GM19351 (cell line): Measurements from ENCODE around the gene PRR23C.
"Not testable (repeated sequence)": the region's sequence is repeated elsewhere in the genome, so short reads cannot be mapped to it uniquely, and the experiment has no call there.

ENCODE experiments used
- ATAC-seq: cut with Tn5 transposase; IDR thresholded peaks from one replicate; pipeline ENCODE4 v1.9.1; 2021; ENCODE audit warnings: mild to moderate bottlenecking, moderate library complexity; ENCODE audit not compliant: unreplicated experiment

The PRR23C gene

DNA sequence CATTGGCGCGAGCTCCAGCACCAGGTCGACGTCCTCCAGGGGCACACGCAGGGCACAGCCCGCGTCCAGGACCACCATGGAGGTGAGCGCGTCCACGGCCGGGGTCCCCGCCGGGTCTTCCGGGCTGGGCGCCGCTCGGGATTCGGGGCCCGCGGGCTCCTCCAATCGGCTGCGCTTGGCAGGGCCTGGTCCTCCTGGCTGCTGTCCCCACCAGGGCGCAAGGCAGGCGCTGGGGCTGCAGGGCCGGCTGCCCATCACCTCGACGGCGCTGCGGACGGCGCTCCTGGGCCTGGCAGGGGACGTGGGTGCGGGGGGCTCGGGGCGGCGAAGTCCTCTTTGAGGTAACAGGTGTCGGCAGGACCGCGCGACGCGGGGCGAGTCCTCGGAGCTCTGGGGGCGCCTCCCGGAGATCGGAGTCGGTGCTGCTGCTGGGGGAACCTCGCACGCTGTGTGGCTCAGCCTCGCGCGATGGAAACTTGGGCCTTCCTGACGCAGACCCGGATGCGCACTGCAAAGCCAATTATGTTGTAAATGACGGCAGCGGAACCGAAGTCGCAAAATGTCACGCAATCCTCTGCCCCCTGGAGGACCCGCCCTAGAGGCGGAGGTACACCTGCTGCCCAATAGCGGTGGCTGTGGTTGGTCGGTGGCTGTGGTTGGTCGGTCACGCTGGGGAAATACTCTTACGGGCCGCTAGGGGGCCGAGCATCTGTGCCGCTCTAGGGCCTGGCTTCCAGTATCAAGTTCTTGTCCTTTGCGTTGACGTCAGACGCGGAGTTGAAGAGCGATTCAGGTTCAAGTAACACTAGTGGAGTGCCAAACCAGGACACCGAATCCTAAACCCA is at the start of gene PRR23C:
PRR23C (minus strand) TSS at position 527 of the 845 bp plus-strand sequence; CDS start at position 255, 272 bp downstream.
- no peak for ATAC-seq

DNA sequence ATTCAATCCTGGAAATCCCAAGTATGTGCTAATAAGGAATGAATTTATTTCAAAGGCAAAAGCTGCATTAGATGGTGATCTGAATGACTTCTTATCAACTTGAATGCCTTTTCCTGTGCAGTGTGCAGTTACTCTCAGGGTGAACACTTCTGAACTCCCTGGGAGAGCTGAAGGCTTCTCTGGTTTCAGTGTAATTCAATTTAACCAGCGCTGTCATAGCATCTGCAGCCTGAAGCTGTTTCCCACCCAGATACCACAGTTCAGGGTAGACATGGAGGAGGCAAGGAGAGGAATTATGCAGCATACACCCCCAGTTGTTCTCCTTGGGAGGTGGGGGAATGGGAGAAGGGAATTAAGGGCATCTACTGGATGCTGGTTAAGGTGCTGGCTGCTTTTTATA is 49.1 kb upstream of the PRR23C start:
- ATAC-seq, result no peak

DNA sequence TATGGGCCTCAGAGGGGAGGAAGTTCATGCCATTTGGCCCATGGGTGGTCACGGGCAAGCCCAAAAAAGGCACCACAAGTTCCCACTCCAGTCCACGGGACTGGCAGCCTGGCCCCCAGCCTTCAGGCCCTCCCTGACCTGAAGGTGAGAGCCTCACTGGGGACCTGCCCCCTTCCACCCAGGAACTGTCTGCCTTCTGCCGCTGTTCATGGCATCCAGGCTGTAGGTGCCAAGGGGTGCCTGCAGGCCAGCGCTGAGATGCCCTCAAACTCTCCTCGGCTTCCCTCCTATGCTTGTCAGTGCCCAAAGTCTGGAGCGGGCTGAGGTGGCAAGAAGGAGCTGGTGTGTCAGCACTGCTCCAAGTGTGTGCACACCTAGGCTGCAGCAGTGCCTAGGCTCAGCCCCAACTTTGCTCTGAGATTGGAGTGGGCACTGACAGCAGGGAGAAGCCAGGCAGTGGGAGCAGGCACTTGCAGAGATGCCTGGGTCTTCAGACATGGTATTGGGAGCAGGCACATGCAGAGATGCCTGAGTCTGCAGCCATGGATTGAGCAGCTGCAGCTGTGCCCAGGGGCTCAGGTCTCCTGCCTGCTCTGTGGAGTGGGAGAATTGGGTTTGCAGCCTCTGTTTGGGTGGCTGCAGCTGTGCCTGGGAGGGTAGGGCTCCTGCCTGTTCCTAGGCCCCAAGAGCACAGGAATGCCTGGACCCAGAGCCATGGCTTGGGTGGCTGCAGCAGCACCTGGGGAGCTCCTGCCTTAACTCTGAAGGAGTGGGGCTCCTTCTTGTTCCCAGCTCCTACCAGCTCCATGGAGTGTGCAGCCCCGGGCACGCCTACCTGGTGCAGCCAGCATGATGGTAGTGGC is 44.0 kb upstream of the PRR23C start:
- ATAC-seq, result no peak

DNA sequence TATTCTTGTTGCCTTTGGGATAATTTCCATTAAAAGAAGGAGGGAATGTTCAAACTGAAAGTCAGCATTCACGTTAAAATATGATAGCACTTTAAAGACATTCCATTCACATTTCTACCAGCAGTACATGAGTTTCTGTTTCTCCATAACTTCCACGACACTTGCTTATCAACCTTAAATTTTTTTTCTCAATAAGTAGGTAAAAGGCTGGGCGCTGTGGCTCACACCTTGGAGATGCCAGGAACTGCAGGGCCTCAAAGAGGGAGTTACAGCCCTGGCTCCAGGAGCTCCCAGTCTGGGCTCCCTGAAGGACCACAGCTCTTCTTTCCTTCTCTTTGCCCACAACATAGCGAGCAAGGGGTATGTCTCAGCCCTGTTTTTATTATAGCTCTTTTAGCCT is 42.9 kb upstream of the PRR23C start:
- ATAC-seq, result no peak

DNA sequence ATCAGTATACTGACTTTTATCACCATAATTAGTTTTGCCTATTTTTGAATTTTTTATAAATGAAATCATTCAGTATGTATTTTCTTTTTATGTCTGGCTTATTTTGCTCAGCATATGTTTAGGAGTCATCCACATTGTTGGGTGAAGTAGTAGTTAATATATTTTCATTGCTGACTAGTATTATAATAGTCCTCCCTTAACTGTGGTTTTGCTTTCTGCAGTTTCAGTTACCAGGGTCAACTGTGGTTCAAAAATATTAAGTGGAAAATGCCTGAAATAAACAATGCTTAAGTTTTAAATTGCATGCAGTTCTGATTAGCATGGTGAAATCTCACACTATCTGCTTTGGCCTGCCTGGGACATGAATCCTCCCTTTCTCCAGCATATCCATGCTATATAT is 39.5 kb upstream of the PRR23C start:
- no peak for ATAC-seq

DNA sequence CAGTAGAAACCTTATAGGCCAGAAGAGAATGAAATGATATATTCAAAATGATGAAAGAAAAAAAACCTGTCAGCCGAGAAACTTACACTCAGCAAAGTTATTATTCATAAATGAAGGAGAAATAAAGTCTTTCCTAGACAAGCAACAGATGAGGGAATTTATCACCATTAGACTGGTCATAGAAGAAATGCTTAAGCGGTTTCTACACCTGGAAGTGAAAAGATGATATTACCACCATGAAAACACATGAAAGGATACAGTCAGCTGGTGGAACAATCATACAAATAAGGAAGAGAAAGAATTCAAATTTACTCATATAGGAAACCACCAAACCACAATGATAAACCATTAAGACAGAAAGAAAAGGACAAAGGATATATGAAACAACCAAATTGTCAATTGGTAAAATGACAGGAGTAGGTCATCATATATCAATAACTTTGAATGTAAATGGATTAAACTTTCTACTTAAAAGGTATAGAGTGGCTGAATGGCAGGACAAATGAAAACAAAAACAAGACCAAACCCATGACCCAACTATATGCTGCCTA is 29.9 kb upstream of the PRR23C start:
- ATAC-seq, result no peak

DNA sequence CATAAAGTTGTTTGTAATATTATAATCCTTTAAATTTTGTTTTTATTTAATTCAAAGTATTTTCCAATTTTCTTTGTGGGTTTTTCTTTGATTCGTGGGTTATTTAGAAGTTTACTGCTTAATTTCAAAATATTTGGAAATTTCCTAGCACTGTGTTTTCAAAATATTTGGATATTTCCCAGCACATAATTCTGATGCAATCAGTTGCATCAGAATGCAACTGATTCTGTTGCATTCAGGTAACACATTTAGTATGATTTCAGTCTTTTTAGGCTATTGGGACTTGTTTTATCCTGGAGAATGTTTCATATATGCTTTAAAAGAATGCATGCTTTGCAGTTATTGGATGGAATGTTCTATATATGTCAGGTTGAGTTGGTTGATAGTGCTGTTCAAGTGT is 18.2 kb upstream of the PRR23C start:
- ATAC-seq, result no peak

DNA sequence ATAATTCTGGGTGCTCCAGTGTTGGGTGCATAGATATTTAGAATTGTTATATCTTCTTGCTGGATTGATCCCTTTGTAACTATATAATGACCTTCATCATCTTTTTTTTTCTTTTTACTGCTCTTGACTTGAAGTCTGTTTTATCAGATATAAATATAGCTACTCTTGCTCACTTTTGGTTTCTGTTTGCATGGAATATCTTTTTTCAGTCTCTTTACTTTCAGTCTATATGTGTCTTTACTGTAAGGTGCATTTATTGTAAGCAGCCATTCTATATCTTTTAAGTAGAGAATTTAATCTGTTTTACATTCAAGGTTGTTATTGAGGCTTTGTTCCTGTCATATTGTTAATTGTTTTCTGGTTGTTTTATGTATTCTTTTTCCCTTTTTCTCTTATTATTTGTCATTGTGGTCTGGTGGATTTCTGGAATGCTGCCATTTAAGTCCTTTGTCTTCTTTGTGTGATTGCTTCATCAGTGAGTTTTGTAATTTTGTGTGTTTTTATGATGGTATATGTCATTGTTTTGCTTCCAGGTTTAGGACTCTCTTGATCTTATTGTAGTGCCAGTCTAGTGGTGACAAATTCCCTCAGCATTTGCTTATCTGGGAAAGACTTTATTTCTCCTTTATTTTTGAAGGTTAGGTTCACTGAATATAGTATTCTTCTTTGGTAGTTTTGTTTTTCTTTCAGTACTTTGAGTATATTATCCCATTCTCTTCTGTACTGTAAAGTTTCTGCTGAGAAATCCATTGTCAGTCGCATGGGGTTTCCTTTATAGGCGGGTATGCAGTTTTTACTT is 8.3 kb upstream of the PRR23C start:
- ATAC-seq, result no peak

DNA sequence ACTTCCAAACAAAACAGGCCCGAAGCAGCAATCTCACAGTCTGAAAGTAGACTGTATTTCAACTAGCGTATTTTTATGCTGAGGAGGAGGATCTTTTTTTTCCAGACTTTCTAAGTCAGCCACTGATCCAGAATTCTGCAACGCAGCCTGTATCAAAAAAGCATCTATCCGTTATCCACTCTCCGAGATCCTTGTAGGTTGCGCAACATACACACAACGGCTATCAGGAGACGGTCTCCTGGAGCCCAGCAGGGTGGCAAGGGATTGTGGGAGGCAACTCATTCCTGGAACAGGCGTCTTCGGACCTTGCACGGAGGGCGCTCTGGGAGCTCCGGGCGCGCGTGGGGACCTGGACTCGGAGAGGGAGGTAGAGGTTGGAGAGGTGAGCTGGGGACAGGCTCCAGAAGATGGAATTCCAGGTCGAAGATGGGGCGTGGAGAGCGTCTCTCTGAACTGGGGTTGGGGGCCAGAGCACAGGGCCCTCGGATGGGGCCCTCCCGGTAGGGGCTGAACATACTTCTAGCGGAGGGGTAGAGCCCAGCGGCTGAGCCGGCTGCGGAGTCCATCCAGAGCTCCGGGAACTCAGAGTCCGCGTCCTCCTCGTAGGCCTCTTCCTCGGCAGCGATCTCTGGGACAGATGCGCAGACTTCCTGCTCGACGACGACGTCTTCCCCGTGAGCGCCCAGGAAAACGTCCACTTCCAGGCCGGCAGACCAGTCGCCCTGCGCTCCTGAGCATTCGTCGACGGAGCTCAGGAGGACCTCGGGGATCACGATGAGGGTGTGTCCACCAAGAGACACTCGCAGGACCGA is 932 bp downstream of the PRR23C start:
- ATAC-seq, result no peak

DNA sequence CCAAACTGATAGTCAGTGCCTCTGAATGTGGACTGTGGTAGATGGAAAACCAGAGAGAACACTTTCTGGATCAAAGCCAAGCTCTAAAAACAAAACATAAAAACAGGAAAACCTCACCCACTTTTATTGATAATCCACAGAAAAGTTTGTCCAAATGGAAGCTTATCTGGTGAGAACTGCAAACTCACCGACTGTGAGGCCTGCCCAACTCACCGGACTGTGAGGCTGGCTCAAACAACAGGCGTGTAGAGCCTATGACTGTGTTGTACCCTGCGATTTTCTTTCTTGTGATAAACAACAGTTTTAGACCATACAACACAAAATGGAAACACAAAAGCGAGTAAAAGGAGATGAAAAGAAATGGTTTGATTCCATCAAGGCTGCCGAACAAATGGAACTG is 7.2 kb downstream of the PRR23C start:
- no peak for ATAC-seq

DNA sequence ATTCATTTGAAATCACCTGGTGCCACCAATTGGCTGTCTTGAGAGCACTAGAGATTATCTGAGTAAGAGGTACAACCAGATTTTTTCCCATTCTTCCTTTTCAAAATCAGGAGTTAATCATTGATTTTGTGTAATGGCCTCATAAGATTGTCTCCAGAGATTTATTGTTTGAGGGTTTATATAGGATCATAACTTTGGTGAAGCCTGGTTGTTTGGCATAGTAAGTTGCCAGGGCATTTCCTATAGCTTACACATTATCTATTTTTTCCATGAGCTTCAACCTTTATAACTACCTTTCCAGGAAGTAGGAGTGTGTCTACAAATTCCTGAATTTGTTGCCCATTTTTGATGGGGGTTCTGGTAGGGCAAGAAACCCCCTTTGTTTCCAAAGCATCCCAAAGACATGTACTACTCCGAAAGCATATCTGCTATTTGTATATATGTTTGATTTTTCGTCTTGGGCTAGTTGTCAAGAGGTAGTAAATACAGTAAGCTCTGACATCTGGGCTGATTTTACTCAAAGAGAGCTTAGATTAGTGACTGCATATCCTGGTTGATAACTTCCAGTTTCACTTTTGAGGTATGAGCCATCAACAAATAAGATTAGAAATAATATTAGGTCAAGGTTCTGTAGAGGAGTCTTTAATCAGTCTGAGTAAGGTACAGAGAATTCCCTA is 12.2 kb downstream of the PRR23C start:
- ATAC-seq, result no peak

DNA sequence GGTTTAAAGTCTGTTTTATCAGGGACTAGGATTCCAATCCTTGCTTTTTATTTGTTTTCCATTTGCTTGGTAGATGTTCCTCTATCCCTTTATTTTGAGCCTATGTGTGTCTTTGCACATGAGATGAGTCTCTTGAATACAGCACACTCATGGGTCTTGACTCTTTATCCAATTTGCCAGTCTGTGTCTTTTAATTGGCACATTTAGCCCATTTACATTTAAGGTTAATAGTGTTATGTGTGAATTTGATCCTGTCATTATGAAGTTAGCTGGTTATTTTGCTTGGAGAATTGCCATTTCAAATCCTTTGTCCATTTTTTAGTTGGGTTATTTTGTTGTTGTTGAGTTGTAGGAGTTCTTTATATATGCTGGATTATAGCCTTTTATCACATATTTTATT is 14.1 kb downstream of the PRR23C start:
- ATAC-seq, result not testable (repeated sequence)

DNA sequence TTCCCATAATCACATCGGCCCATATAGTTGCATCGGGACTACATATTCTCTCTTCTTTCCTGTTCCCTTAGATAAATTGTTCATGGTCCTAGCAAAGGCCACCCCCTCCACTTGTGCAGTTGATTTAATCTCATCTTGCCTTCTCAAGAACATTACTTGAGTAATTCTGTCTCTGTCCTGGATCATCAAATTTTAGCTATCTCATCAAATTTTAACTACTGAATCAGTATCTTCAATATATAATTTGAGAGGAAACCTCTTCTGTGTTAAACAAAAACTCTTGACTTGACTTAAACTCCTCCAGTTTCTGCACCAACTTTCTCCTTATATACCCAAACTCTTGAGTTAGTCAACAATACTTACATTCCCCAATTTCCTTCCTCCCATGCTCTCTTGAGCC is 19.7 kb downstream of the PRR23C start:
- ATAC-seq, result no peak

DNA sequence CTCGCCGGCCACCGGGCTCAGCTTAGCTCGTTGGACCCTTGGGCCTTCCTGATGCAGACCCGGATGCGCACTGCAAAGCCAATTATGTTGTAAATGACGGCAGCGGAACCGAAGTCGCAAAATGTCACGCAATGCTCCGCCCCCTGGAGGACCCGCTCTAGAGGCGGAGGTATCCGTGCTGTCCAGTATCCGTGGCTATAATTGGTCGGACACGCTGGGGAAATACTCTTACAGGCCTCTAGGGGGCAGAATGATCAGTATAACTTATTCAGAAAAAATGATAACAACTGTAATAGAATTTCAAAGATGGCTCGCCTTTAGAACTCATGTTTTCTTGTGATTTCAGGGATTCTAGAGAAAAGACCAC is 23.8 kb downstream of the PRR23C start, which contains the start of gene PRR23B:
PRR23B (minus strand) TSS at position 59 of the 367 bp plus-strand sequence. CDS start 265 bp downstream, outside the sequence.
- no peak for ATAC-seq

DNA sequence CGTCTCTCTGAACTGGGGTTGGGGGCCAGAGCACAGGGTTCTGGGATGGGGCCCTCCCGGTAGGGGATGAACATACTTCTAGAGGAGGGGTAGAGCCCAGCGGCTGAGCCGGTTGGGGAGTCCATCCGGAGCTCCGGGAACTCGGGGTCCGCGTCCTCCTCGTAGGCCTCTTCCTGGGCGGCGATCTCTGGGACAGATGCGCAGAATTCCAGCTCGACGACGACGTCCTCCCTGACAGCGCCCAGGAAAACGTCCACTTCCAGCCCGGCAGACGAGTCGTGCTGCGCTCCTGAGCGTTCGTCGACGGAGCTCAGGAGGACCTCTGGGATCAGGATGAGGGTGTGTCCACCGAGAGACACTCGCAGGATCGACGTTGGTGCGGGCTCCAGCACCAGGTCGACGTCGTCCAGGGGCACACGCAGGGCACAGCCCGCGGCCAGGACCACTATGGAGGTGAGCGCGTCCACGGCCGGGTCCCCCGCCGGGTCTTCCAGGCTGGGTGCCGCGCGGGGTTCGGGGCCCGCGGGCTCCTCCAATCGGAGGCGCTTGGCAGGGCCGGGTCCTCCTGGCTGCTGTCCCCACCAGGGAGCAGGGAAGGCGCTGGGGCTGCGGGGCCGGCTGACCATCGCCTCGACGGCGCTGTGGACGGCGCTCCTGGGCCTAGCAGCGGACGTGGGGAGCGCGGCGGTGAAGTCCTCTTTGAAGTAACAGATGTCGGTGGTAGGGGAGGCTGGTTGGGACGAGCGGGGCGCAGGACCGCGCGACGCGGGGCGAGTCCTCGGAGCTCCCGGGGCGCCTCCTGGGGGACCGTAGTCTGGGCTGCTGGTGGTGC is 24.4 kb downstream of the PRR23C start:
- no peak for ATAC-seq

DNA sequence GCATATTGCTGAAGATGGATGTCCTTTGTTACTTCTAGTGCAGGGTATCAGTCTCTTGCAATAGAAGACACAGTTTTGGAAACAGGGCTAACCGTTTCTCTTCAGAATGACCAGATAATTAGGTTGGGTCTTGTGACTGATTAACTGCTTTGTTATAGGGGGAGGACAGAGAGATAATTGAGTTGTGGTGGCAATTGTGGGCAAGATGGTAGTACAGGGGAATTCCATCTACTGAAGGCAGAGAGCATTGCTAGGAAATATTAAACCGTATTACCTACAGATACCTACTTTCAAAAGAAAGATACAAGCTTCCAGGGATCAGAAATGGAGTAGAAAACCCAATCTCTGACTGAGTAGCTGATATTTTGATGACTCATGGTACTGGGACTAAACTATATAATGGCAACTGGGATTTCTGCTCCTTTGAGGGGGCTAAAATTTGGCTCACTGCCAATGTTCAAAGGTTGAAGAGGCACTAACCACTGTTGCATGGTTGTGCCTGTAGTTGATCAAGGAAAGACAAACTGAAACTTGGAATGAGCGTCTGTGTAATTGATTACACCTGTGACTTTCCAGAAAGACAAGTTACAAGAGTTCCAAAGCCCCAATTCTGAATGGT is 28.2 kb downstream of the PRR23C start:
- no peak for ATAC-seq

DNA sequence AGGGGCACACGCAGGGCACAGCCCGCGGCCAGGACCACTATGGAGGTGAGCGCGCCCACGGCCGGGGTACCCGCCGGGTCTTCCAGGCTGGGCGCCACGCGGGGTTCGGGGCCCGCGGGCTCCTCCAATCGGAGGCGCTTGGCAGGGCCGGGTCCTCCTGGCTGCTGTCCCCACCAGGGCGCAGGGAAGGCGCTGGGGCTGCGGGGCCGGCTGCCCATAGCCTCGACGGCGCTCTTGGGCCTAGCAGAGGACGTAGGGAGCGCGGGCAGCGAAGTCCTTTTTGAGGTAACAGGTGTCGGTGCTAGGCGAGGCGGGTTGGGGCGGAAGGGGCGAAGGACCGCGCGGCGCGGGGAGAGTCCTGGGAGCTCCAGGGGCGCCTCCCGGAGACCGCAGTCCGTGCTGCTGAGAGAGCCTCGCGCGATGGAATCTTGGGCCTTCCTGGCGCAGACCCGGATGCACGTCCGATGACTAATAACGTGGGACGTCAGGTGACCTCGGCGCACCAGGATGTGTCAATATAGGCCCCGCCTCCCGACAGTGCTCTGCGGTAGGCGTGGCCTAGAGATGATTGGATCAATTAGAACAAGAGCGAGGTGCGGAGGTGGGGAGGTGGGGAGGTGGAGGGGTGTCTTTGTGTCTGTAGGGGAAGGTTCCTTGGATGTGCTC is 38.5 kb downstream of the PRR23C start, which contains the start of gene PRR23A:
PRR23A (minus strand) TSS at position 218 of the 666 bp plus-strand sequence; CDS start at position 218, 0 bp downstream.
- no peak for ATAC-seq
